Hematopoietic multipotent progenitor cell (in vitro differentiated cells): ENCODE results near the gene PCP4. TPM values are rescaled to one million over a fixed set of nuclear protein-coding genes. Genes with fewer than 3 reads are reported as not detected.
A peak's percentile ranks its signal among the peaks of the same experiment; 100 is the strongest.

Experiments used
- DNase-seq, 3 donors: peaks; one replicate each; pipeline ENCODE4 v3.0.0-alpha.2; 2011 to 2015; ENCODE audit warnings: low read depth in 2 of 3, low spot score in 2 of 3
- total RNA-seq: library from RNA; depleted of rRNA; stranded (reverse); fragments of >200 nt; gene quantifications from one replicate; pipeline ENCODE4 v1.2.3, GENCODE V29; 2012

The PCP4 gene
- not detected for total RNA-seq

GRCh38 chr21:39867198-39867650 lies at the start of gene PCP4:
Gene PCP4 (plus strand): TSS chr21:39867438. CDS start chr21:39867502, 64 bp downstream.
- DNase-seq = peak in 2 of 3 donors; percentile 18 to 40

DNA sequence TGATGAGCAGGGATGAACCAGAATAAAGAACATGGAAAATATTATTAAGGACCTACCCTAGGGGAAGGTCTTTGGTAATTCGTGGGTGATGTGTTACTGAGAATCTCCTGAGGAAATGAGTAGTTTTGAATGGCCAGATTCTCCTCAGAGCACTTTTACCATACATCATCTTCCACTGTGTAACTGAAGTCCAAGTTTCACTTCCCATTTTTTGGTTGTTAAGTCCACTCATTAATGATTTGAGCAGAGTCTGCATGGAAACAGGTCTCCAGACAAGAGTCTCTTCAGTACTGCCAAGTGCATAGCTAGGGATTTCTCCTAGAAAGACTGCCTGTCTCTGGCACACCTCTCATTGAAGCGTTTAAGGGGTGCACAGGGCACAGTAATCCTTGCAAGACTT lies 48.7 kb upstream of the PCP4 start:
- no peak for DNase-seq

DNA sequence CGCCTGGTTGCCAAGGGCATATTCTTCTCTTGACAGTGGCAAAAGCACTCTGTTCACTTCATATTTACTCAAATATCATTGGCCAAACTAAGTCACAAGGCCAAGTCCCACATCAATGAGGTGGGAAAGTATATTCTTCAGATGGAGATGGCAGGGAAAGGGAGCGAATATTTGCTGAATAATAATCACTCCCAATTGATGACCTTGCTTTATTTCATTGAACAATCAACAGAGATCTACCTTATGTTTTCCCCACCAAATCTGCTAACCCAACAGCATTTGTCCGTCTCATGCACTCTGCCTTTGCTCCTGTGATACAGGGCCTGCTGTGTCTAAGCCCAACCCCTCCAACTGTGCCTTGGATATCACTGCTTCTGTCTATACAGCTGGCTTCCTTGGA lies 45.2 kb upstream of the PCP4 start:
- DNase-seq = no peak

GRCh38 chr21:39825250-39825649 lies 42.0 kb upstream of the PCP4 start:
- DNase-seq = no peak

DNA sequence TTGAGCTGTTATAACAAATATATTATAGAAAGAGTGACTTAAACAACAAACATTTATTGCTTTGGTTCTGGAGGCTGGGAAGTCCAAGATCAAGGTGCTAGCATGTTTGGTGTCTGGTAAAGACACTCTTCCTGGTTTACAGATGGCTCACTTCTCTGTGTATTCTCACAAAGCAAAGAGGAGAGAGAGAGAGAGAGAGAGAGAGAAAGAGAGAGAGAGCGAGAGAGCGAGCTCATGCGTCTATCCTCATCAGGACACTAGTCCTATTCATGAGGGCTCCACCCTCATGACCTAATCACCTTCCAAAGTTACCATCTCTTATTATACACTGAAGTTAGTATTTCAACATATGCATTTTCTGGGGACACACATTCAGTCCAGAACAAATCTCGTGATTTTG lies 32.7 kb upstream of the PCP4 start:
- DNase-seq = no peak

DNA sequence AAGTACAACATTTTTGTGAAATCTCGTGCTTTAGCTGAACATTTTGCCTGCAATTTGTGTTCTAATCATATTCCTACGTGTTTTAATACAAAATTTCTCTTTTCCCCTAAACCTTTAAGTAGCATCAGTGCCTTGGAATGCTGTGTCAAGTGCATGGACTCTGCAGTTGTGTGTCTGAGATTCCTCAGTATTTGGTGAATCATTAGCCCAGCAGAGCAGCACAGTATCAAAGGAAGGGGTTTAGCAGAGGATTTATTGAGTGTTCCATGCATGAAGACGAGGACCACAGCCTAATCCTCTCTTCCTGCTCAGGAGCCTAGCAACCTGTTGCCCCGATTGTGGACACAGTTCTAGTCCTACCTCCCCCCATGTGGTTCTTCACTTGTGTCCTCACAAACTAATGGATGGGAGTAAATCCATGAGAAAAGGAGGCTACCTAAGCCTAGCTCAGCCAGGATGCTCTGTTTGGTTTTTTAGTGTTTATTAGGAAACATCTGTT lies 29.3 kb upstream of the PCP4 start:
- no peak for DNase-seq

DNA sequence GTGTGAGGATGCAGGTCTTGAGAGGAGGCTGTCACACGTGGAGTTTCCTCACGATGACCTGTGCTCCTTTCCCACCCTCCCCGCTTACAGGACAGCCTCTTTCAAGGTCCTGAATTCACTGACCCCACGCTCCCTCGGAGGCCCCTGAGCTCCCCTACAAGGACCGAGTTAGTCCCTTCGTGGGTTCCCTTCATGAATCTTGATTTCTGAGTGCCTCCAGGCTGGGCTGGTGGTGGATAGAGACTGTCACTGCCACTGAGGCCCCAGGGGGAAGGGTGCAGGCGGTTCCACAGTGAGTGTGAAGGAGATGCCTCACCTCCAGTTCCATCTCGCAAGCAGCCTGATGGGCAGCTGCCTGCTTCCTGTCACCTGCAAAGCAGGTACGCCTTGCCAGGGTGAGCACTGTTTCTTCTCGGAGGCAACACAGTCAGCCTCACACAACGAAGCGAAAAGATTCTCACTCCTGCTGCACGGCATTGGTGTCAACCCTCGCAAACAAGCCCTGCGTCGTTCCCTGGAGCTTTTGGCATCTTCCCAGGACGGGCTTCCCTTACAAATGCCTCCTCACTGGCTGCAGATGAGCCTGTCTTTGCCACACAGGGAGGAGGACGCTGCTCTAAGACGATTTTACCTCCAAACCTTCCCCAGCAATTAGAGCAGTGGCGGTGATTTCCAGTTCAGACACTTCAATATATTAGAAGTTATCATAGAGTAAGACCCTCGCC lies 26.7 kb upstream of the PCP4 start:
- no peak for DNase-seq

DNA sequence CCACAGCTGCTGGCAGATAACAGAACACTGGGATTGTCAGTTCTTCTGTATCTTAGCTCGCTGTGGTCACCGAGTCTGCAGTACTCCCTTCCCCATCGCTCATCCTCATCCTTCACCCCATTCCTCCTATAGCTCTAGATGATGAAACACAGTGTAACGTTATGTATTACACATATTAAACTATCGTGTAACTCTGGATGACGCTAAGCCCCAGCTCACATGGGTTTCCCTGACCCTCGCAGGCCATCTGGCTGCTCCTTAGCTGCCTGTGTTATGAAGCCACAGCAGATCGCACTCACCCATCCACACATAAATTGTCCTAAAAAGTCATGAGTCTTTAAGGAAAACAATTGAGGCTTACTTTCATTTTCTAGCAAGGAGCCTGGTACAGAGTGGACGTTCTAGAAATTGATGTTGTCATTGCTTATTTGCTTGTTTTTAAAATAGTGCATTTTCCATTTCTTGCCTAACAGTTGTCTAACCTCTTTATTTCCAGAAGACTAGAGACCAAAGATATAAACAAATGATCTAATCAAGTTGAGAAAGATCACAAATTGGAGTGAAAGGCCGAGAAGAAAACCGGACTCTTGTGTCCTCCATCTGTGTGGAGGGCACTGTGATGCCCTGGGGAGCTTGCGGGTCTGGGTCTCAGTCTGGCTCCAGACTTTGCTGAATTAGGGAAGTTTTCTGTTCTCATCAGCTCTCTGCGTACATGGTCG lies 24.3 kb upstream of the PCP4 start:
- no peak for DNase-seq

GRCh38 chr21:39843483-39843882 lies 23.8 kb upstream of the PCP4 start:
- no peak for DNase-seq

DNA sequence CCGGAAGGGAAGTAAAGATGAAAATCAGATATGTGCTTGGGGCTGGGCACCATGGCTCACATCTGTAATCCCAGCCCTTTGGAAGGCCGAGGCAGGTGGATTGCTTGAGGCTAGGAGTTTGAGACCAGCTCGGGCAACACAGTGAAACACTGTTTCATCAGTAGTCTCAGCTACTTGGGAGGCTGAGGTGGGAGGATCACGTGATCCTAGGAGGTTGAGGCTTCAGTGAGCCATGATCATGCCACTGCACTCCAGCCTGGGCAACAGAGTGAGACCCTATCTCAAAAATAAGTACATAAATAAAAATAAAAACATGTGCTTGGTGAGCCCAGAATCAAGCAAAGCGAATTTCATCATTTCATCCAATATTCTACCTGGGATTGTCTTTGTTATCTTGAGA lies 23.3 kb upstream of the PCP4 start:
- no peak for DNase-seq

GRCh38 chr21:39845571-39846130 lies 21.6 kb upstream of the PCP4 start:
- DNase-seq = no peak

DNA sequence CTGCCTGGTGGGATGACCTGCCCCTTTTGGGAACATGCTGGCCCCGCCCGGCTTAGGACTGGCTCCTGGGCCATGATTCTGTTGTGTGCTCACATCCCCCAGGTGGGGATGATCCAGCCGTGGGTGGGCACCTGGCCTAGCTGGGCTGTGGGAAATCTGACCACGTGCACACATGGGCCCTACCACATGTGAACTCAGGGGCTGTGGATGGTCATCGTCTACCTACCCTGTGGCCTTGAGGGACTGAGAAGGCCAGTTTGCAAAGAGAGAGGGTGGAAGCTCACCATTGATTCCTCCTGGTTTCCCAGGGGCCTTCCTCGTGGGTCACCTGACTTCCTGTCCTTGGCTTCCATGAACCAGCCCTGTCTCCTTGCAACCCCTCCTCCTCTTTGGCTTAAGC lies 19.4 kb upstream of the PCP4 start:
- no peak for DNase-seq

- no peak for DNase-seq
Observed at GRCh38 chr21:39849014-39849655, 18.1 kb upstream of the PCP4 start.

GRCh38 chr21:39850333-39850732 lies 16.9 kb upstream of the PCP4 start:
- no peak for DNase-seq

DNA sequence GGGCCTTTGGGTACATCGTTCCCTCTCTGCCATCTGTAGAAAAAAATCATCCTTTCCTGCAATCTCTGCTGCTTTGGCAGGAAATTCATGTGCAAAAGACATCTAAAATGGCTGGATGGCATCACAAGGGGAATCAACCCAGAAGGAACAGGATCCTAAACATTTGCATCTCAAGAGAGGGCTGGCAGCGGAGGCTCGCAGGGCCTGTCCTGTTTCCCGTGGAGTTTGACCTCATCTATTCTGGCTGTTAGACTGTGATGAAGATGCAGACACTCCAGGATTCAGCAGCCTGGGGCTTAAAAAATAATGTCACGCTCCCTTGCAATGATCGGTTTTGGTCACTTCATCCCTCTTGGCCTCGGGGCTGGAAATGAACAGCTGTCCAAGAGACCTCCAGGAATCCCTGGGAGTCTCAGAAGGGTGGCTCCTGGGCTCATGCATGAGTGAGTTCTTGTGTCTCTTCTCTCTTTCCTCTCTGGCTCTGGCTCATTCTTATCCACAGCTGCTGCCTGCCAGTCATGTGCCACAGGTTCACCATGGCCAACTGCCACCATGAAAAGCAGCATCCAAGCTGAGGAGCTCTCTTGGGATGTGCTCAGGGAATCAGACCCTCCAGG lies 16.1 kb upstream of the PCP4 start:
- DNase-seq = no peak

GRCh38 chr21:39852021-39852721 lies 15.1 kb upstream of the PCP4 start:
- no peak for DNase-seq

GRCh38 chr21:39852726-39853500 lies 14.3 kb upstream of the PCP4 start:
- no peak for DNase-seq

DNA sequence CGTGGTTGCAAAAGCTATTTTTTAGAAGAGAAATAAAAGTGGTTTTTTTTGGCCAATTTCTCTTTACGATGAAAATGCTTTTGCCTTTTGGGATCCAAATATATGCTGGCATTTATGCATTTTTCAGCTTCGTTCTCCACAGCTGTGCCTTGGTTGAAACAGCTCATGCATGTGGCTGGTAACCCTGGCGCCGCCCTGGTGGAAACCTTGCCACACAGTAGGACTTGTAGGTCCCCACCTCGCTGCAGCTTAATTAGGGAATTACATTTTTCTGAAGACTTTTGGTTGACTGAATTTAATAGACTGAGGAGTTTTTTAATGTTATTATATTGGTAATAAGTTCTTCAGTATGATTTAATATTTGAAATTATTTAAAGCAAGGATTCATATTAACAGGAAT lies 12.7 kb upstream of the PCP4 start:
- no peak for DNase-seq

DNA sequence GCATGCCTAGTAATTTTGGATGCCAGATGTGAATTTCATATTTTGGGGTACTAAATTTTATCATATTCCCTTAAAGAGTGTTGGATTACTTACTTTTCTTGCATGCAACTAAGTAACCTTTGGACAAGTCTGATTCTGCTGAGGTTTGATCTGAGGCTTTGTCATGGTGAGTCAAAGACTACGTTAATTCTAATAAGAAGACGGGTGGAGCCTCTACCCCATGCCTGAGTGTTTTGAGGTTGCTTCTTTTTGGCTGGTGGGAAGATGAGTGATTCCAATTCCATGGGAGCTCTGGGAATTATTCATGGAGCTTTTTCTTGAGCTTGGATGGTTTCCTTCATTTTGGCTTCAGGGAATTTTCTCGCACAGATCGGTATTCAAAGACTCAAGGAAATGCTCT lies 11.6 kb upstream of the PCP4 start:
- DNase-seq = no peak
